SK-N-SH (cell line): Measurements from ENCODE around the gene CIC. TPM values are rescaled to one million over a fixed set of nuclear protein-coding genes. Genes with fewer than 3 reads are reported as not detected.
A peak's percentile ranks its signal among the peaks of the same experiment; 100 is the strongest.

ENCODE experiments used
- CTCF ChIA-PET: fragments of 300-600, 350-600 bp; formaldehyde crosslinking; extraction: SDS; loops from one replicate; lab custom pipeline; 2021; lab: Yijun Ruan, JAX
- POLR2A ChIA-PET: fragments of 350-600 bp; sonication (Branson Sonifier 250); formaldehyde crosslinking; extraction: SDS; loops from one replicate; lab custom pipeline; 2020; ENCODE audit warnings: antibody characterized with exemption, inconsistent platforms; lab: Yijun Ruan, JAX
- DNase-seq: peaks from one replicate; pipeline ENCODE4 v3.0.0; 2012
- H2AFZ ChIP-seq: fragments of 200-600 bp; sonication (generic); 2 replicates; pipeline ENCODE4 v1.8.1; 2016; ENCODE audit warnings: antibody characterized with exemption, mild to moderate bottlenecking, low read depth
- H3F3A ChIP-seq: fragments of 200-600 bp; sonication (generic); replicated peaks from 2 replicates; pipeline ENCODE3; 2016; ENCODE audit warnings: antibody characterized with exemption, mild to moderate bottlenecking; ENCODE audit not compliant: insufficient read depth
- H3K27ac ChIP-seq, 2 experiments: fragments of 200-500 bp in 1 of 2; fragments of 200-600 bp in 1 of 2; sonication (Bioruptor generic) in 1 of 2; sonication (generic), shearing (Covaris generic) in 1 of 2; 2 replicates each; pipeline versions ENCODE4 v1.5.1 to v1.6.1; 2014 to 2016; ENCODE audit warnings: low read depth in 2 of 2, inconsistent platforms in 1 of 2, low read length in 1 of 2, mild to moderate bottlenecking in 1 of 2, mixed read lengths in 1 of 2
- H3K27me3 ChIP-seq: fragments of 200-600 bp; sonication (generic), shearing (Covaris generic); 2 replicates; pipeline ENCODE4 v1.6.1; 2016; ENCODE audit warnings: mixed run types; ENCODE audit not compliant: insufficient read depth
- H3K36me3 ChIP-seq, 2 experiments: fragments of 200-500 bp in 1 of 2; fragments of 200-600 bp in 1 of 2; sonication (Bioruptor generic) in 1 of 2; sonication (generic) in 1 of 2; replicated peaks in 1 of 2; 2 replicates each; pipeline versions ENCODE3 to v1.5.1; 2014 to 2016; ENCODE audit warnings: low read length in 1 of 2, mild to moderate bottlenecking in 1 of 2; ENCODE audit not compliant: insufficient read depth in 2 of 2, control insufficient read depth in 1 of 2
- H3K4me1 ChIP-seq, 2 experiments: fragments of 200-500 bp in 1 of 2; fragments of 200-600 bp in 1 of 2; sonication (Bioruptor generic) in 1 of 2; sonication (generic), shearing (Covaris generic) in 1 of 2; 2 replicates each; pipeline versions ENCODE4 v1.5.1 to v1.6.1; 2014 to 2016; ENCODE audit warnings: low read depth in 1 of 2, low read length in 1 of 2, mixed run types in 1 of 2; ENCODE audit not compliant: insufficient read depth in 2 of 2, control insufficient read depth in 1 of 2
- H3K4me2 ChIP-seq: fragments of 200-600 bp; sonication (generic), shearing (Covaris generic); 2 replicates; pipeline ENCODE4 v1.6.1; 2017; ENCODE audit warnings: mixed run types
- H3K4me3 ChIP-seq, 2 experiments: fragments of 200-500 bp in 1 of 2; fragments of 200-600 bp in 1 of 2; sonication (Bioruptor generic) in 1 of 2; sonication (generic), shearing (Covaris generic) in 1 of 2; 2 replicates each; pipeline versions ENCODE4 v1.5.1 to v1.8.1; 2014 to 2016; ENCODE audit warnings: low read depth in 2 of 2, inconsistent platforms in 1 of 2, low read length in 1 of 2, mild to moderate bottlenecking in 1 of 2, mixed read lengths in 1 of 2, moderate library complexity in 1 of 2
- H3K79me2 ChIP-seq: fragments of 200-600 bp; sonication (generic); 2 replicates; pipeline ENCODE4 v1.8.1; 2017; ENCODE audit warnings: mild to moderate bottlenecking; ENCODE audit not compliant: insufficient read depth
- H3K9ac ChIP-seq: fragments of 200-600 bp; sonication (generic); 2 replicates; pipeline ENCODE4 v1.6.1; 2017; ENCODE audit warnings: mixed run types
- H3K9me2 ChIP-seq: fragments of 200-600 bp; sonication (generic); 2 replicates; pipeline ENCODE4 v1.6.1; 2017; ENCODE audit warnings: mixed run types
- H3K9me3 ChIP-seq: fragments of 200-600 bp; sonication (generic); 2 replicates; pipeline ENCODE4 v1.6.1; 2017; ENCODE audit warnings: mixed run types, mild to moderate bottlenecking, moderate library complexity
- H4K20me1 ChIP-seq: fragments of 200-600 bp; sonication (generic); 2 replicates; pipeline ENCODE4 v1.6.1; 2017; ENCODE audit warnings: mild to moderate bottlenecking, mixed run types; ENCODE audit not compliant: insufficient read depth
- ELF1 ChIP-seq: IDR thresholded peaks from 2 replicates; pipeline ENCODE4 v1.4.0; 2012
- FOSL2 ChIP-seq: IDR thresholded peaks from 2 replicates; pipeline ENCODE4 v1.4.0; 2012; ENCODE audit warnings: low read depth, mild to moderate bottlenecking, moderate library complexity, borderline replicate concordance
- GABPA ChIP-seq: IDR thresholded peaks from 2 replicates; pipeline ENCODE4 v1.4.0; 2012; ENCODE audit warnings: low read depth, mild to moderate bottlenecking
- GATA2 ChIP-seq: sonication (generic); formaldehyde crosslinking; IDR thresholded peaks from 2 replicates; pipeline ENCODE4 v1.5.0; 2020; ENCODE audit warnings: mild to moderate bottlenecking, missing genetic modification reagents
- MXI1 ChIP-seq: IDR thresholded peaks from 2 replicates; pipeline ENCODE4 v1.6.1; 2012; ENCODE audit warnings: mild to moderate bottlenecking, low read depth, low read length, improper control_type of control experiment
- NRF1 ChIP-seq: IDR thresholded peaks from 2 replicates; pipeline ENCODE4 v1.6.1; 2012; ENCODE audit warnings: low read depth, mild to moderate bottlenecking, low read length
- POLR2AphosphoS5 ChIP-seq: IDR thresholded peaks from 2 replicates; pipeline ENCODE4 v1.6.1; 2012; ENCODE audit warnings: low read depth, low read length
- RAD21 ChIP-seq: IDR thresholded peaks from 2 replicates; pipeline ENCODE4 v1.6.1; 2012; ENCODE audit warnings: mild to moderate bottlenecking, low read length
- SIN3A ChIP-seq: IDR thresholded peaks from 2 replicates; pipeline ENCODE4 v1.6.1; 2012; ENCODE audit warnings: low read depth, mild to moderate bottlenecking, low read length, moderate library complexity, borderline replicate concordance
- SMC3 ChIP-seq: IDR thresholded peaks from 2 replicates; pipeline ENCODE4 v1.6.1; 2012; ENCODE audit warnings: low read depth, low read length, improper control_type of control experiment
- TAF1 ChIP-seq: IDR thresholded peaks from 2 replicates; pipeline ENCODE4 v1.6.1; 2012; ENCODE audit warnings: low read depth, mild to moderate bottlenecking, low read length, moderate library complexity, borderline replicate concordance
- WGBS: methylation state at CpG from one replicate; pipeline ENCODE4 v1.1.6; 2017; ENCODE audit warnings: low lambda C conversion rate; 5-methylcytosine and 5-hydroxymethylcytosine counted together
- polyA plus RNA-seq, 3 experiments: library from polyadenylated mRNA; depleted of rRNA; stranded (reverse); fragments of >200 nt; gene quantifications; 2 replicates each; pipeline ENCODE4 v1.2.3, GENCODE V29; 2012
- TF ChIP-seq, protein P1 (sequence below): IDR thresholded peaks from 2 replicates; pipeline ENCODE4; 2012

The CIC gene
- polyA plus RNA-seq, 1 of the 3 experiments (the other 2 are of a cell fraction): 16.9 TPM

DNA sequence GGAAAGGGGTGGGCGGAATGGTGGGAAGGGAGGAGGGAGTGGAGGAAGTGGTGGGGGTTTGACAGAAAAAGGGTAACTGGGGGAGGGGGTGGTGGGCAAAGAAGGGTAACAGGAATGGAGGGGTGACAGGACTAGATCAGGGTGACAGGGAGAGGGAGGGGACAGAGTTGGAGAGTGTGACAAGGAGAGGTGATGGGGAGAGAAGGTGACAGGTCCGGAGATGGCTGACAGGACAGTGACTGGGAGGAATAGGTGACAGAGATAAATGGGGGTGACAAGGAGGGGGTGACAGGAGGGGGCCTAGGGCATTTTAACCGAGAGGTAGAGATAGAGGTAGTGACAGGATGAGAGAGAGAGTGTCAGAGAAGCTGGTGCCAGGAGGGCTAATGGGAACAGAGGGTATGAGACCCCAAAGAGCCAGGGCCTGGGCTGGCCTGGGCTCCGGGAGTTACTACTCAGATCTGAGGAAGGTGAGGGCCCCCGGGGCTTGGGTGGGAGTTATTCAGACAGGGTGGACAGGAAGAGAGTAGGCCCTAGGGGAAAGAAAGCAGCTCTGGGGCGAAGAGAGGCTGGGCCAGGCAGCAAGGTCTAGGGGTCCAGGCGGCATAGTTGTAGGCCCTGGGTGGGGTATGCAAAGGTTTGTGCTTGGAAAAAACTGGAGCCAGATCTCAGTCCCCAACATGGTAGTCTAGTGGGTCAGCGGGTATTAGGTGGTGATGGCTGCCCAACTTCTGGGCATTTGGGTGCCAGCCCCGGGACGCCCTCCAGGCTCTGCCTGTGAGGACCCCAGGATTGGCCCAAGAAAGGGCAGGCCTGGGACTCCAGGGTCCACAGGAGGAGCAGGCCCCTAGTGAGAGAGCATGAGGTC is 660 bp downstream of the CIC start:
- Histone ChIP-seq H3K79me2 (peaks cover 54% of the 10 kb centered on the region), H3K4me1 (peaks cover 13 to 31% of the 10 kb centered on the region in 2 experiments; a peak in 3 of 4 replicates), H4K20me1 (no peaks in the 10 kb centered on the region), H2AFZ (no peak overlapping the region), H3K9ac (peak overlapping the region; percentile 86)
- POLR2A ChIA-PET: interaction anchor here (1.4 to 2.3 kb wide), 3 partner anchors 10 to 26 kb away, joined by 6 to 8 read pairs (median 7); partner anchors contain the start of gene ERF
- TF ChIP-seq RAD21: no peak
- TF ChIP-seq, protein P1, sequence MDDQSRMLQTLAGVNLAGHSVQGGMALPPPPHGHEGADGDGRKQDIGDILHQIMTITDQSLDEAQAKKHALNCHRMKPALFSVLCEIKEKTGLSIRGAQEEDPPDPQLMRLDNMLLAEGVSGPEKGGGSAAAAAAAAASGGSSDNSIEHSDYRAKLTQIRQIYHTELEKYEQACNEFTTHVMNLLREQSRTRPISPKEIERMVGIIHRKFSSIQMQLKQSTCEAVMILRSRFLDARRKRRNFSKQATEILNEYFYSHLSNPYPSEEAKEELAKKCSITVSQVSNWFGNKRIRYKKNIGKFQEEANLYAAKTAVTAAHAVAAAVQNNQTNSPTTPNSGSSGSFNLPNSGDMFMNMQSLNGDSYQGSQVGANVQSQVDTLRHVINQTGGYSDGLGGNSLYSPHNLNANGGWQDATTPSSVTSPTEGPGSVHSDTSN: 0 out of 2 replicates have a peak, but pooled peaks have one; percentile 2
- TF ChIP-seq, all 33 proteins: peak for 1
- Histone ChIP-seq H3K9me2 (no peaks in the 10 kb centered on the region), H3K27me3 (no peaks in the 10 kb centered on the region), H3K4me2 (peak overlapping the region; percentile 90), H3K4me3 (peak overlapping the region; percentile 66 to 74), H3K9me3 (no peaks in the 10 kb centered on the region), H3F3A (peaks cover 8% of the 10 kb centered on the region), H3K36me3 (peaks cover under 1 to 30% of the 10 kb centered on the region in 2 experiments), H3K27ac (peak overlapping the region; percentile 92 to 96)
- WGBS: 35% methylated on average over 7 of the region's 10 CpGs
- CTCF ChIA-PET: interaction anchor here (0.7 to 2.2 kb wide), 7 partner anchors 10 to 27 kb away, joined by 3 to 24 read pairs (median 4); no protein-coding TSS in a partner anchor
- no peak for DNase-seq

DNA sequence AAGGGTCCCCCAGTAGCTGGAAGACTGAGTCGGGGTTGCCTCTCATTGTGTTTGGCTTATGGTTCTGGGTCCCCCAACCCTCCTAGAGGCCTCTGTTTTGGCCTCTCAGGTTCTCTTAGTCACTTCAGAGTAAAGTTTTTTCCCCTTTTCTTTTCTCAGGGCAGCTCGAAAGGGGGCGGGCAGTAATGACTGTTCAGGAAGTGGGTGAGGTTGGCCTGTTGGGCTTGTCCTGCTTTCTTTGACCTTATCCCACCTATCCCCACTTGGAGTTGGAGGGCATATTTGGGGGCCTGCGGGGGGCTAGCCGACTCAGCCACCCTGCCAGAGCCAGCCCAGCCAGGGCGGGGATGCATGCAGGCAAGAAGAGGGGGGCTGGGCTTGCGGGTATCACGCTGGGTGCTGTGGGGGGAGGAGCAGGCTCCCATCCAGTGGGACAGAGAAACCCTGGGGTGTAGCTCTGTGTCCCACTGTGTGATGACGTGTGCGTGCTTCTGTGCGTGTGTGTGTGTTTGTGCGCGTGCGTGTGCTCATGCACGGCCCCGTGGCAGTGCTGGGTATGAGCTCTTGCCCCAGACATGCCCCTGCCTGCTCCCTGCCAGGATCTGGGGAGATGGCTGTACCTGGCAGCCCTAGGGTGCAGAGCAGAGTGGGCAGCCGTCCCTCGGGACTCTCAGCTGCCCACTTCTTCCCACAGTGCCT is 1.4 kb downstream of the CIC start:
- Histone ChIP-seq H4K20me1 (no peaks in the 10 kb centered on the region), H3K4me3 (peak overlapping the region; percentile 66 to 74), H3K27ac (peak overlapping the region; percentile 92 to 96), H3K9me3 (no peaks in the 10 kb centered on the region), H2AFZ (no peak overlapping the region), H3K4me2 (peak overlapping the region; percentile 90), H3F3A (peaks cover 8% of the 10 kb centered on the region), H3K4me1 (peaks cover 18 to 38% of the 10 kb centered on the region in 2 experiments; a peak in 3 of 4 replicates), H3K27me3 (no peaks in the 10 kb centered on the region), H3K36me3 (peaks cover 8 to 34% of the 10 kb centered on the region in 2 experiments), H3K9me2 (no peaks in the 10 kb centered on the region), H3K9ac (peak overlapping the region; percentile 86), H3K79me2 (peaks cover 62% of the 10 kb centered on the region)
- POLR2A ChIA-PET: interaction anchor here (1.0 to 2.3 kb wide), 4 partner anchors 9 to 27 kb away, joined by 3 to 8 read pairs (median 6); partner anchors contain the start of gene ERF
- 0 out of 2 replicates have a peak, but pooled peaks have one; percentile 16 for TF ChIP-seq SIN3A
- peak; percentile 32; the same call in 1 of the 2 replicates for TF ChIP-seq POLR2AphosphoS5
- no peak; the same call in 1 of the 2 replicates for TF ChIP-seq TAF1
- no peak for TF ChIP-seq GABPA
- no peak for TF ChIP-seq GATA2 (CRISPR knock-in tag)
- TF ChIP-seq MXI1: peak; percentile 34; the same call in 1 of the 2 replicates
- 0 out of 2 replicates have a peak, but pooled peaks have one; percentile 13 for TF ChIP-seq ELF1
- peak; percentile 44 for TF ChIP-seq NRF1
- TF ChIP-seq SMC3: no peak
- no peak; the same call in 1 of the 2 replicates for TF ChIP-seq FOSL2
- 11% methylated on average over 11 of the region's 18 CpGs for WGBS
- CTCF ChIA-PET: interaction anchor here (0.7 to 2.2 kb wide), 6 partner anchors 9 to 27 kb away, joined by 3 to 24 read pairs (median 4); no protein-coding TSS in a partner anchor
- DNase-seq: peak; percentile 49
